HUDEP-2 (cell line): ENCODE measurements around the gene PTPRN2.

Source experiments
- DNase-seq, 76 experiments: peaks; one replicate each; lab custom pipeline; 2025; ENCODE audit not compliant: unreplicated experiment in 76 of 76; lab: John Stamatoyannopoulos, UW

Gene PTPRN2

DNA sequence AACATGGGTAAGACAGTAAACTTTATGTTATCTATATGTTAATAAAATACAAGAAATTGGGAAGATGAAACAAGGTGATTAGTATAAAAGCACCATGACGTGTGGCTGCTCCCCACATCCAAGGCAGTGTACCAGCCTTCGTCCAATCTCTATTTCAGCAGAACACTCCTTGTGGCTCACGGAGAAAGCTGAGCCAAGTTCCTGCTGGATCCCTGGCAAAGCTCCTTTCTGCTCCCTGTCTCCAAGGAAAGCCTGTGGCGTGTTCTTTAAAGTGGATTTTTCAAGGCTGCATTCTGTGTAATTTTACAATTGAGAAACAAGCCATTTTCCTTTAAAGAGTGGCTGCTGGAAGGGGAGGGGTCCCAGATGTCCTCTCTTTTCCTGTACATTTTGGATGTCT is 467.3 kb downstream of the PTPRN2 start:
- no peak for DNase-seq

DNA sequence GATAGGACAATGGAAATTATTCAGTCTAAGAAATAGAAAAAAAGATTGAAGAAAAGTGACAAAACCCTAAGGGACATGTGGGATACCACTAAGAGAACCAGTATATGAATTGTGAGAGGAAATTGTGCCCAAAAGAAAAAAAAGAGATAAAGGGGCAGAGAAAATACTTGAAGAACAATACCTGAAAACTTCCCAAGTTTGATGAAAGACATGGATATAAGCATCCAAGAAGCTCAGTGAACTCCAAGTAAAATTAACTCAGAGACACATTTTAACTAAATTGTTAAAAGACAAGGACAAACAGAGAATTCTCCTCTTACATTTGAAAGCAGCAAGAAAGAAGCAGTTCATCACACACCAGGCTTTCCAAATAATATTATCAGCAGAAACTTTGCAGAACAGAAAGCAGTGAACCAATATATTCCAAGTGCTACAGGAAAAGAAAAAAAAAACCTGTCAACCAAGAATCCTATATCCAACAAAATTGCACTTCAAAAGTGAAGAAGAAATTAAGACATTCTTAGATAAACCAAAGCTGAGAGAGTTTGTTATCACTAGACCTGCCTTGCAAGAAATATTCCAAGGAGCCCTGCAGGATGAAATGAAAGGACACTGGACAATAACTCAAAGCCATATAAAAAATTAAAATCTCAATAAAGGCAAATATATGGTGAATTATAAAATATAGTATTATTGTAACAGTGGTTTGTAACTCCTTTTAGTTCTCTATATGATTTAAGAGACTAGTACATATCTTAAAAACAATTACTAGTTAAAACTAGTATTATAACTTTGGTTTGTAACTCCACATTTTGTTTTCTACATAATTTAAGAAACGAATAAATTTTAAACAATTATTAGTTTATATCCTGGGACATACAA is 470.0 kb downstream of the PTPRN2 start:
- DNase-seq: no peak

DNA sequence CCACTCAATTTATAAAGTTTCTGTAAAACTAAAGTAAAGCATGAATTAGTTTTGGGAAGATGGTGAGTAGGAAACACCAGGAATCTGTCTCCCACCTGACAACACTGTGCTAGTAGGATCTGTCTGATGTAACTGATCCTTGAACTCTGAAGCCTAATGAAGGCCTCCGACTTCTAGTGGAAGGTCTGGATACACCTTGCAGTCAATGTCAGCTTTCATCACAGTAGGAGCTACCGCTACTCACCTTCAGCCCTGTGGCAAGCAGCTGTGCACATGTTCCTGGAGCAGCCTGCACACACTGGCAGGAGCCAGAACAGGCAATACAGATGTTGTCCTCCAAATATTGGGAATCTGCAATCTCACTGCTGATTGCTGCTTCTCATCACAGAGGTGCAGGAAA is 471.4 kb downstream of the PTPRN2 start:
- DNase-seq: no peak

DNA sequence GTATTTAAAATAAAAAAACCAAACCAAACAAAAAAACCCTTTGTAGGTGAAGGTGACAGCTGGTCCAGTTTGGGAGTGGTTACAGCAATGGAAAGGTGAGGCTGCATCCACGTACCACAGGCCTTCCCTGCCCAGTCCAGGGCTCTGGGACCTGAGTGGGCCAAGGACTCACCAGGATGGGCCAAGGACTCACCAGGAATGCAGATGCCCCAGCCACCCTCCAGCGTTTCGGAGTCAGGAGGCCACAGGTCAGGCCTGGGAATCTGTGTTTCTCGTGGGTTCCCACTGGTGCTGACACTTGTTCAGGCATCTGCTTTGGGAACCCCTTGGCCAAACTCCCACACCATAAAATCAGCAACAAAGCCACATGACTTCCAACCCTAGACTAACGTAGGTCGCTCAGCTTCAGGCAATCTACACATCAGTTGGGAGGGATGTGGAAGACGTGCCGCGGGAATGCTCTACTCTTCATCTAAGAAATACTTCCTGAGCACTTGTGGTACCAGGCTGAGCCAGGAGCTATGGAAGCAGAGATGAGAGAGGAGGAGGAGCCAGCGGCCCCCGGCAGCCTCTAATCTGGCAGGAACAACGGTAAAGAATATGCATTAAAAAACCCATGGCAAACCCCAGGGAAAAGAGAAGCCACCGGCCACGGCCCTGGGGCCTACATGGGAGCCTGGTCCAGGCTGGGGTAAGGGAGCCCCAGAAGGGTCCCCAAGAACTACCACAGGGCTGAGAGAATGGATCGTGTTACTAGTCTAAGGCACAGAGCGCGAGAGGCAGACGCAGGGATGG is 473.4 kb downstream of the PTPRN2 start:
- no peak for DNase-seq

DNA sequence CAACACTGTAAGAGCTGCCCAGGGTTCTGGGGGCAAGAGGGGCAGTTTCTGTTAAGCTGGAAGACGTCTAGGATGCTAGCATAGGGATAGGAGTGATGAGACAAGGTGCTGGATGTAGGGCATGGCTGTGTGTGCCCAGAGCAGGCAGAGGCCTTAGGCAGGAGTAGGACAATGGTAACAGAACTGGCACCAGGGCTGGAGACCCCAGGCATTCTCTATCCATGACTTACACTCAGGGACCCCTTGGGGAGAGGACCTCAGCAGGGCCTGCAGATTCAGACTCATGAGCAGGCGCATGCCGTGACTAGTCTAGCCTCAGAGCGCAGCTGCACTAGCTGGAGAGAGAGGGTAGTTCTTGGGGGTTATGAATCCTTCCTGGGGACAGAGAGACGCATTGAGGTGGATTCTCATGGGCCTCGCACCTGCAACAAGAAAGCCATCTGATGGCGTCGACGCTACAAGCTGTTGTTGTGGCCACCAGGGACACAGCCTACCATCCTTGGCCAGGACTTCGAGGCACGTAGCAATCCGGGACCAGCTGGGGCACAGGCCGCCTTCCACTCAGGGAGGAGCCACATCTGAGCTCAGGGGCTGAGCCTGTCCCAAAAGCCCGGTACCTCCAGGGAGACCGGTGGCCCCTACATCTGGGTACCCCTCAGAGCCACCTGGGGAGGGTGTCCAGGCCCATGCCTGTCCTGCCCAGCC is 474.1 kb downstream of the PTPRN2 start:
- DNase-seq: no peak

DNA sequence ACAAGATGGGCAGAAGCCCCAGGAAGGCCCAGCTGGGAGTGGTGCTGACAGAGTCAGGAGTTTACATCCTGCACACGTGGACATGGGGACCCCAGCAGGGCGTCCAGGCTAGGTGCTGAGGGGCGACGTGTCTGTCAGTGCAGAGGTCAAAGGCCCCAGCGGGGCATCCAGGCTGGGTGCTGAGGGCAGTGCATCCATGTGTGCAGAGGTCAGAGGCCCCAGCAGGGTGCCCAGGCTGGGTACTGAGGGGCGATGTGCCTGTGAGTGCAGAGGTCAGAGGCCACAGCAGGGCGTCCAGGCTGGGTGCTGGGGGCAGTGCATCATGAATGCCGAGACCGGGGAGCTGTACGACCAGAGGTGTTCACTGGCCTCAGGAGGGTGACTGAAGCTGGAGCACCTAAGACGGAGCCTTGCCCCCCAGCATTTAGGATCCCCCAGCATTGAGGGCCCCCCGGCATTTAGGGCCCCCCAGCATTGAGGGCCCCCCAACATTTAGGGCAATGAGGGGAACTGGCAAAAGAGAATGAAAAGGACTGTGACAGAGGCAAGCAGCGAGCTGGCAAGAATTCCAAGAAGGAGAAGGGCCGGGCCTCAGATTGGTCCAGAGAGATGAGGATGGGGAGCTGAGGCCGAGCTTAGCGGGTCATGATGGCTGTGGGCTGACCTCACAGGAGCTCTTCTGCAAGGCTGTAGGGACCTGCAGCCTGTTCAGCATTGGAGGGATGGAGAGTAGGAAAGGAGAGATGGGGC is 474.9 kb downstream of the PTPRN2 start:
- no peak for DNase-seq

DNA sequence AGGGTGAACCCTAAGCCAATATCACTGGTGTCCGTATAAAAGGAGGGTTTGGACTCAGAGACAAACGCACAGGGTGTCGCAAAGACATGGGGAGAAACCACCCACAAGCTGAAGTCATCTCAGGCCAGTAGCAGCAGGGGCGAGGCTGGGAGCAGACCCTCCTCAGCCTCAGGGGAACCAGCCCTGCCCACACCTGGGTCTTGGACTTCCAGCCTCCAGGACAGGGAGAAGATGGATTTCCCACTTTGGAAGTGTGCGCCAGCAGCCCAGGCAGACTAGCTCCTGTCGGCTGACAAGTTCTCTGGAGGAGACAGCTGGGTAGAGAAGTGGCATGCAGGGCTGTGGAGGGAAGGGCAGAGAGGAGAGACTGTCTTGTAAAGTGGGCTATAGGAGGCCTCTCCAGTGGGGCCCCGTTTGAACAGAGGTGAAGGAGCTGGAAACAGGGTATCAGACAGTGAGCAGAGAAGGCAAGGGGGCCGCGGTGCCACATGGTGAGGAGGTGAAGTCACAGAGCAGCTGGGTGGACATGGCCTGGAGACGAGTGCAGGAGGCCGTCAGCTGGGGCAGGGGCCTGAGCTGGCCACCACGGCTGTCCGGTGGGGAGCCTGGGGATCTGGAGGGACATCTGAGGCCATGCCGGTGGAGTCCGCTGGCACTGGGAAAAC is 475.6 kb downstream of the PTPRN2 start:
- no peak for DNase-seq

DNA sequence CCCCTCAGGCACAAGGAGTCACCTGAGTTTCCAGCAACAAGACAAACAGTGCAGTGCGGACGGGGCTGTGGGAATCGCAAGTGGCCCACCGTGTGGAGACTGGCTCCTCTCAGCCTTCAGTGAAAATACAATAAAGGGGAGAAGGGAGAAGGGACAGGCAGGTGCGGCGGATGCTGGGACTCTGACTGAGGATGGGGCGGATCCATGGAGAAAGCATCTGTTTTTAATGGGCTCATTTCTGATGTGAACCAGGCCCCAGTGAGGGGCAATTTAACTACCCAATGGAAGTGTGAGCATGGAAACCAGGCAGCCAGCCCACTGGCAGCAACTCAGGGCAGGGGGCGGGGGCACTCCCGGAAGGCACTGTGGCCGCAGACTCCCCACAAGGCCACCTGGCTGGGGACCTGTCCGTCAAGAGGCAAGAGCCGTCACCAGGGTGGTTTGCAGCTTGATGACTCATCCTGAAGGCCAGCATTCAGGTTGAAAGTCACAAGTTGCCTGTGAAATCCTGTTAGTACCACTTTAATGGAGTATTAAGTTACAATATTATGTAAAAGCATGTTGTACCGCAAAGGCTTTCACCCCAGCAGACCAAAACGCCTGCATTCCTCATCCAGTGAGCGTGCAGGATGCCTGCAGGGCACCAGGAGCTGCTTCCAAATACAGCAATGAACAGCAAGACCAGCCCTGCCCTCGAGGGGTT is 476.4 kb downstream of the PTPRN2 start:
- no peak for DNase-seq

DNA sequence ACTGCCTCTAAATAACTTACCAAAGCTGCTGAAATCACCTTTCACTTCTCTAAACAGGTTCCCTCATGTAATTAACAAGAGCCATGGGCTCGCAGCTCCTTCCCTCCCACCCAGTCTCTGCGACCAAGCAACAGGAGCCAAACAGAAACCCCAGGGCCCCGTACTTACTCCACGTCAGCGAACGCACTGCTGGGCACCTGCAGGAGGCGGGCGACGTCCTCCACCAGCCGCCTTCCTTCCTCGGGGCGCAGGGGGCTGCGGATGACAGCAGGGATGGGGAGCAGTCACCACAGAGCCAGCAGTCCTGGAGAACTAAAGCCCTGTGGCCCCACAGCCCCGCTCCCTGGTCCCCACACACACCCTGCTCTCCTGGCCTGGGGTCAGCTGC is 477.0 kb downstream of the PTPRN2 start:
- DNase-seq: no peak

DNA sequence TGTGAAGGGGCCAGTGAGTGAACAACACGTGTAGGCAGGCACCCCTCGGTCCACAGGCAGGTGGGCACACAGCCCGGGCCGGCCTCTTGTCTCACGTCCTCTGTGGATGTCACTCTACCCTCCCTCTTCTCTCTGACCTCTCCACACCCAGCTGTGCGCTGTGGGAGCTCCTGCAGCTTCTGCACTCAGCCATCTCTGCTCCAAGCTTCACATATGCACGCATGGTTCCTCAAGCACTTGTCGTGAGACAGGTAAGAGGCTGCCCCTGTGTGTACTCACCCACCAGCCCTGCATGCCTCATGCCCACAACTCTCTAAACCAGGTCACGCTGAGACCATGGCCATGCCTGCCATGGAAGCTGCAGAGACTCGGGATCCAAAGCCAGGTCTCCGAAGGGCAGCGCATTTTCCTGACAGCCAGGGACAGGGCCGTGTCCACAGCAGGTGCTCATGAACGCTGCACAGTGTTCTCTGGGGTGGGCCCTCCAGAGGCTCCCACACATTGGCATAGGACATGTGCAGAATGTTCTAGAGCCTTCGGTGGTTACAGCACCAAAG is 477.5 kb downstream of the PTPRN2 start:
- DNase-seq: no peak

DNA sequence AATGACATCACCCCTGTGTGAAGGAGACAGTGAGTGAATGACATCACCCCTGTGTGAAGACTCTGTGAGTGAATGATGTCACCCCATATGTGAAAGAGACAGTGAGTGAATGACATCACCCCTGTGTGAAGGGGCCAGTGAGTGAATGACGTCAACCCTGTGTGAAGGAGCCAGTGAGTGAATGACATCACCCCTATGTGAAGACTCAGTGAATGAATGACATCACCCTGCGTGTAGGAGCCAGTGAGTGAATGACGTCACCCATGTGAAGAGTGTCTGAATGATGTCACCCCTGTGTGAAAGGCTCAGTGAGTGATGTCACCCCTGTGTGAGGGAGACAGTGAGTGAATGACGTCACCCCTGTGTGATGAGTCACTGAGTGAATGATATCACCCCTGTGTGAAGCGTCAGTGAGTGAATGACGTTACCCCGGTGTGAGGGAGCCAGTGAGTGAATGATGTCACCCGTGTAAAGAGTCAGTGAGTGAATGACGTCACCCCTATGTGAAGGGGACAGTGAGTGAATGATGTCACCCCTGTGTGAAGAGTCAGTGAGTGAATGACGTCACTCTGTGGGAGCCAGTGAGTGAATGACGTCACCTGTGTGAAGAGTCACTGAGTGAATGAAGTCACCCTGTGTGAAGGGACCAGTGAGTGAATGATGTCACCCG is 478.1 kb downstream of the PTPRN2 start:
- no peak for DNase-seq

DNA sequence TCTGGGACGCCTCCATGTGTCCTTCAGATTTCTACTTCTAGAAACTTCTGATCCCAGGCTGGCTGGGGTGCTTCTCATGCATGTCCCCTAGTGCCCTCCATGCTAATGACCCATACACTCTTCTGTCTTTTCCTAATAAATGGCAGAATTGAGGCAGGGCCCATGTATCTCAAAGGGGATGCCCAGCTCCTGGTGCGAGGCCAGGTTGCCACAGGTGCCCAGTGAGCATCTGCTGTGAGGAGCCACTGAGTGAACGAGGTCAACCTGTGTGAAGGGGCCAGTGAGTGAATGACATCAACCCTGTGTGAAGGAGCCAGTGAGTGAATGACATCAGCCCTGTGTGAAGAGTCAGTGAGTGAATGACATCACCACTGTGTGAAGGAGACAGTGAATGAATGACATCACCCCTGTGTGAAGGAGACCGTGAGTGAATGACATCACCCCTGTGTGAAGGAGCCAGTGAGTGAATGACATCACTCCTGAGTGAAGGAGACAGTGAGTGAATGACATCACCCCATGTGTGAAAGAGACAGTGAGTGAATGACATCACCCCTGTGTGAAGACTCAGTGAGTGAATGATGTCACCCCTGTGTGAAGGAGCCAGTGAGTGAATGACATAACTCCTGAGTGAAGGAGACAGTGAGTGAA is 478.9 kb downstream of the PTPRN2 start:
- DNase-seq: no peak

DNA sequence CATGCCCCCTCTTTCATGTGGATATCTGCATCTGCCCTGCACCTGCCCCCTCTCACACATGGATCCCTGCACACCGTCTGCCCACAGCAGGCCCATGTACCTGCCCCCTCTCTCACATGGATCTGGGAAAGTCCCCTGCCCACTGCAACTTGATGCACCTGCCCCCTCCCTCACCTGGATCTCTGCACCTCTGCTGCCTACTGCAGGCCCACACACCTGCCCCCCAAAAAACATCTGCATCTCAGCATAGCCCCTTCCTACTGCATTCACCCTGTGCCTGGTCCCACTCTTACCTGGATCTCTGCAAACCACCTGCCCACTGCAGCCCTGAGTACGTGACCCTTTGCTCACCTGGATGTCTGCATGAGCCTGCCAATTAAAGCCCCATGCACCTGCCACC is 479.8 kb downstream of the PTPRN2 start:
- no peak for DNase-seq

DNA sequence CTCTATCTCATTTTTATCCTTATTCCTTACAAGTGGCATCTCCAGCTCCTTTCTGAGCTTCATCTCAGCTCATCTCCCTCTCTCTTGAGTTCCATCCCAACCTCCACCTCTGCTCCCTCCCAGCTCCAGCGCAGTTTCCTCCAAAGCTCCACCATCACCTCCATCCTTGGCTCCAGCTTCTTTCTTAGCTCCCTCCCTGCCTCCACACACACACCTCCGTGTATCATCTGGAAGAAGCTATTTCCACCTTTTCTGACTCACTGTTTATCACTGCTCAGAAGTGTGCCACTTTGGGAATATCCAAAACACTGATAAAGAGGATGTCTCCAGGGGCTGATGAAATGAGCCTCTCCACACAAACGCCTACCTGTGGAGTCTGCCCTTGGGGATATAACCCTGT is 481.4 kb downstream of the PTPRN2 start:
- DNase-seq: no peak

DNA sequence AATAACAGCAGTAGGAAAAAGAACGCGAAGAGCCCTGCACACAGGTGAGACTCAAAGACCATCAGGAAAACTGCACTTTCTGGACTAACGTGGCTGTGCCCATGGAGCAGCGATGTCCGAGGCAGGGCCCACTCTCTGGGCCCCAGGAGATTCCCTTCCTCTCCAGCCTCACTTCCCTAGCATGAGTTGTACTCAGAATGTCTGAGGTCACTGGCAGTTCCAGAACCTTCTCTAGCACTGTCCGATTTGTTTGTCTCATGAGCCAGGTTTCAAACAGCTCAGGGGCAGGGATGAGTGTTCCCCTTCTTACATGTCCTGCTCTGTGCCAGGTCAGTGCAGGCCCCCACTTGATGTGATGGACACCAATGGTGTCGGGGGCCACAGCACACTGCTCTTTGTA is 484.2 kb downstream of the PTPRN2 start:
- no peak for DNase-seq

DNA sequence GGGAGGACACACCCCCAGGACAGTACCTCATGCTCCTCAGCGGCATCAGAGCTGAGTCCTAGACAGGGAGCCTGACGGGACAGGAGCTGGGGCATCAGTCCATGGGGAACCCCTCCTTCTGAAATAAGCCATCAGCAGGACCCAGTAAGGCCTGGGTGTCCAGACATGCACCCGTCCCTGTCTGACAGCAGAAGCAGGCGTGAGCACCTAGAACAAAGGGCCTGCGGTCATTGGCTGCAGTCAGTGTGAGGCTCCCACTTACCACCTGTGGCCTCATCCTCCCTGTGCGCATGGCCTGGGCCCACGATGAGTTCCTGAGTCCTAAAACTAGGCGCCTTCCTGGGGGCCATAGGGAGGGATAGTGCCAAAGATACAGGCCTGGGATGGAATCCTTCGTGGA is 484.7 kb downstream of the PTPRN2 start:
- DNase-seq: no peak

DNA sequence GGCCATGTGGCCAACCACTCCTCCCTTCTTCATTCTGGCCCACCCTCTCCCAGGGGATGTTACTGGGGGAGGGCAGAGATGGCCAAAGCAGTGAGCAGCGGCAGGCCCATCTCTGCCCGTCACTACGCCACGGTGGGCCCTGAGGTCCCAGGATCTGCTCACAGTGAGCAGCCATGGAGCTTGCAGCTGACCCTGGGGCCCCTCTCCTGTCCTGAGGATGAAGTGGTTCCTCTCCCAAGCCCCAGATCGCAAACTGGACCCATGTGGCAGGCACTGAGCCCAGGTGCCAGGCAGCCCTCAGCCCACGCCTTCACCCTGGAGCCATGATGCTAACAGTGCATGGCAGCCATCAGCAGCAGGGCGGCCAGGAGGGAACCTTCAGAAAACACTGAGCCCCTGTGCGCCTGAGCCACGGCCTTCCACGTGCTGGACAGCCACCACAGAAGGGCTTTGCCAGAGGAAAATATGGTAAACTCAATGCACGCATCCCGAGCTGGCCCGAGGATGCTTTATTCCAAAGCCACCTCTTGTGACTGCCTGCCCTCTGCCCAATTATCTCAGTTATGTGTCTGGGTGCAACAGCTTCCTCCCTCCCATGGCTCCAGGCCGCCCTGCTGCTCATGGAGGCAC is 485.7 kb downstream of the PTPRN2 start:
- no peak for DNase-seq
